H9 (cell line): Measurements from ENCODE around the gene SFMBT1. TPM values are rescaled to one million over a fixed set of nuclear protein-coding genes. Genes with fewer than 3 reads are reported as not detected.

ENCODE experiments used
- DNase-seq: peaks from one replicate; pipeline ENCODE4 v3.0.0-alpha.2; 2017
- H2AFZ ChIP-seq: one replicate; pipeline ENCODE4 v1.6.1; 2013; ENCODE audit warnings: mild to moderate bottlenecking, low read length, control low read depth, moderate library complexity
- H2AK5ac ChIP-seq: 2 replicates; pipeline ENCODE4 v1.6.1; 2013; ENCODE audit warnings: low read length, control low read depth, mixed read lengths; ENCODE audit not compliant: insufficient read length
- H2BK120ac ChIP-seq: one replicate; pipeline ENCODE4 v1.6.1; 2013; ENCODE audit warnings: low read depth, mild to moderate bottlenecking, low read length, control low read depth, inconsistent platforms; ENCODE audit not compliant: poor library complexity, severe bottlenecking
- H2BK12ac ChIP-seq: 2 replicates; pipeline ENCODE4 v1.6.1; 2013; ENCODE audit warnings: low read length, control low read depth, mixed read lengths, low read depth; ENCODE audit not compliant: insufficient read length
- H2BK15ac ChIP-seq: 2 replicates; pipeline ENCODE4 v1.6.1; 2013; ENCODE audit warnings: low read depth, low read length, control low read depth
- H2BK20ac ChIP-seq: one replicate; pipeline ENCODE4 v1.6.1; 2013; ENCODE audit warnings: low read depth, mild to moderate bottlenecking, low read length, control low read depth, inconsistent platforms; ENCODE audit not compliant: poor library complexity, severe bottlenecking
- H2BK5ac ChIP-seq: 2 replicates; pipeline ENCODE4 v1.6.1; 2013; ENCODE audit warnings: low read length, control low read depth, mixed read lengths; ENCODE audit not compliant: insufficient read length
- H3K14ac ChIP-seq: 2 replicates; pipeline ENCODE4 v1.6.1; 2013; ENCODE audit warnings: low read length, control low read depth; ENCODE audit not compliant: insufficient read depth
- H3K18ac ChIP-seq: 2 replicates; pipeline ENCODE4 v1.6.1; 2013; ENCODE audit warnings: low read depth, mild to moderate bottlenecking, mixed read lengths, low read length, control low read depth; ENCODE audit not compliant: insufficient read length
- H3K23ac ChIP-seq: 2 replicates; pipeline ENCODE4 v1.6.1; 2013; ENCODE audit warnings: low read length, control low read depth, mixed read lengths, low read depth; ENCODE audit not compliant: insufficient read length
- H3K23me2 ChIP-seq: 2 replicates; pipeline ENCODE4 v1.6.1; 2013; ENCODE audit warnings: low read depth, mild to moderate bottlenecking, mixed read lengths, low read length, control low read depth; ENCODE audit not compliant: insufficient read length, poor library complexity, severe bottlenecking
- H3K27ac ChIP-seq: 2 replicates; pipeline ENCODE4 v1.5.1; 2013; ENCODE audit warnings: low read length, control low read depth, mixed read lengths, low read depth; ENCODE audit not compliant: insufficient read length
- H3K27me3 ChIP-seq: 2 replicates; pipeline ENCODE4 v1.6.1; 2013; ENCODE audit warnings: low read length, control low read depth, inconsistent platforms; ENCODE audit not compliant: insufficient read depth
- H3K4ac ChIP-seq: 2 replicates; pipeline ENCODE4 v1.6.1; 2013; ENCODE audit warnings: low read depth, mild to moderate bottlenecking, control low read depth, inconsistent platforms, low read length, moderate library complexity
- H3K4me1 ChIP-seq: 2 replicates; pipeline ENCODE4 v1.6.1; 2013; ENCODE audit warnings: low read length, control low read depth, inconsistent platforms; ENCODE audit not compliant: insufficient read depth
- H3K4me2 ChIP-seq: 2 replicates; pipeline ENCODE4 v1.6.1; 2013; ENCODE audit warnings: low read length, control low read depth, mixed read lengths; ENCODE audit not compliant: insufficient read length, insufficient read depth
- H3K56ac ChIP-seq: 2 replicates; pipeline ENCODE4 v1.6.1; 2013; ENCODE audit warnings: low read depth, mild to moderate bottlenecking, mixed read lengths, low read length, control low read depth; ENCODE audit not compliant: insufficient read length
- H3K79me1 ChIP-seq: 2 replicates; pipeline ENCODE4 v1.6.1; 2013; ENCODE audit warnings: low read depth, mild to moderate bottlenecking, moderate library complexity, low read length, control low read depth, inconsistent platforms; ENCODE audit not compliant: insufficient read depth, poor library complexity, severe bottlenecking
- H3K79me2 ChIP-seq: 2 replicates; pipeline ENCODE4 v1.6.1; 2013; ENCODE audit warnings: low read length, control low read depth, inconsistent platforms; ENCODE audit not compliant: insufficient read depth
- H3K9ac ChIP-seq: 2 replicates; pipeline ENCODE4 v1.6.1; 2013; ENCODE audit warnings: low read length, control low read depth, mixed read lengths; ENCODE audit not compliant: insufficient read length; ENCODE audit errors: extremely low read depth
- H3K9me3 ChIP-seq: one replicate; pipeline ENCODE4 v1.6.1; 2013; ENCODE audit warnings: low read depth, low read length, inconsistent platforms; ENCODE audit not compliant: control insufficient read depth
- H3T11ph ChIP-seq: one replicate; pipeline ENCODE4 v1.6.1; 2013; ENCODE audit warnings: mild to moderate bottlenecking, low read length, control low read depth, inconsistent platforms
- H4K20me1 ChIP-seq: one replicate; pipeline ENCODE4 v1.6.1; 2013; ENCODE audit not compliant: control insufficient read depth, insufficient read length, insufficient read depth
- H4K5ac ChIP-seq: 2 replicates; pipeline ENCODE4 v1.6.1; 2013; ENCODE audit warnings: low read depth, mild to moderate bottlenecking, mixed read lengths, low read length, control low read depth; ENCODE audit not compliant: insufficient read length
- H4K8ac ChIP-seq: replicated peaks from 2 replicates; pipeline ENCODE4 v1.6.1; 2013; ENCODE audit warnings: low read length, control low read depth, mixed read lengths, low read depth; ENCODE audit not compliant: insufficient read length
- H4K91ac ChIP-seq: 2 replicates; pipeline ENCODE4 v1.6.1; 2013; ENCODE audit warnings: low read depth, mild to moderate bottlenecking, moderate library complexity, mixed read lengths, low read length, control low read depth; ENCODE audit not compliant: insufficient read length
- H3K27ac Mint-ChIP-seq, 3 experiments: 2 replicates in 2 of 3; 3 replicates in 1 of 3; pipeline ENCODE4 v1.8.0; 2020 to 2021; ENCODE audit warnings: mixed read lengths in 3 of 3, mild to moderate bottlenecking in 1 of 3, moderate library complexity in 1 of 3
- H3K27me3 Mint-ChIP-seq: 2 replicates; pipeline ENCODE4 v1.8.0; 2021; ENCODE audit warnings: low read depth, mild to moderate bottlenecking, moderate library complexity, mixed read lengths
- H3K36me3 Mint-ChIP-seq, 3 experiments: 2 replicates in 2 of 3; 3 replicates in 1 of 3; pipeline ENCODE4 v1.8.0; 2020 to 2021; ENCODE audit warnings: low read depth in 3 of 3, mixed read lengths in 3 of 3; ENCODE audit not compliant: insufficient read depth in 1 of 3
- H3K4me1 Mint-ChIP-seq, 2 experiments: 2 replicates each; pipeline ENCODE4 v1.8.0; 2020; ENCODE audit warnings: mixed read lengths in 2 of 2
- H3K4me3 Mint-ChIP-seq, 2 experiments: 2 replicates in 1 of 2; 3 replicates in 1 of 2; pipeline ENCODE4 v1.8.0; 2020 to 2021; ENCODE audit warnings: mild to moderate bottlenecking in 2 of 2, mixed read lengths in 2 of 2, moderate library complexity in 1 of 2
- H3K9me3 Mint-ChIP-seq, 2 experiments: 2 replicates in 1 of 2; 3 replicates in 1 of 2; pipeline ENCODE4 v1.8.0; 2020; ENCODE audit warnings: mild to moderate bottlenecking in 2 of 2, mixed read lengths in 2 of 2, moderate library complexity in 1 of 2
- WGBS: extraction: QIAGEN DNeasy Blood & Tissue Kit; methylation state at CpG from one replicate; pipeline ENCODE4 v1.1.7; 2013; ENCODE audit warnings: missing lambda C conversion rate, low lambda C conversion rate, mixed read lengths; ENCODE audit not compliant: insufficient read length; ENCODE audit errors: extremely low coverage; 5-methylcytosine and 5-hydroxymethylcytosine counted together
- total RNA-seq: library from RNA; stranded (reverse); gene quantifications from 2 replicates; pipeline ENCODE4 v1.2.1, GENCODE V29; 2021
- TF ChIP-seq, protein P1 (sequence below): fragments of 200-600 bp; sonication (generic); conservative IDR thresholded peaks from 3 replicates; pipeline ENCODE4 v1.8.0; 2021; ENCODE audit warnings: antibody characterized with exemption, mild to moderate bottlenecking

Gene SFMBT1
- total RNA-seq, 1 experiment from 2014 or later, result 15.3 TPM

DNA sequence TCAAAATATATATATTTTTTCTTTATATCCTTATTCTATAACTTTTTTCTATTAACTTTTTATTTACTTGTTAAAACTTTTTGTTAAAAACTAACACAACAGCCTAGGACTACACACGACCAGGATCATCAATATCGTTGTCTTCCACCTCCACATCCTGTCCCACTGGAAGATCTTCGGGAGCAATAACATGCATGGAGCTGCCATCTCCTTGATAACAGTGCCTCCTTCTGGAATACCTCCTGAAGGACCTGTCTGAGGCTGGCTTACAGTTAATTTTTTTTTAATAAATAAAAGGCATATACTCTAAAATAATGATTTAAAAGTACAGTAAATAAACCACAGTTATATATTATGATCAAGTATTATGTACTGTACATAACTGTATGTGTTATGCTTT, 58.9 kb downstream of the SFMBT1 start:
- Histone ChIP-seq H3K27me3 (no peaks in the 10 kb centered on the region), H4K20me1 (no peaks in the 10 kb centered on the region), H2AK5ac (no peak overlapping the region), H3T11ph (no peak overlapping the region), H3K14ac (no peak overlapping the region), H3K23me2 (no peaks in the 10 kb centered on the region), H3K9ac (no peak overlapping the region), H3K9me3 (no peaks in the 10 kb centered on the region), H2BK15ac (no peak overlapping the region), H3K4ac (no peak overlapping the region), H2BK120ac (no peak overlapping the region), H2BK20ac (no peak overlapping the region), H3K4me2 (no peak overlapping the region), H2AFZ (no peak overlapping the region), H3K79me1 (no peaks in the 10 kb centered on the region), H2BK12ac (no peak overlapping the region), H3K56ac (no peak overlapping the region), H4K8ac (no peak overlapping the region), H3K23ac (no peak overlapping the region), H3K4me1 (no peaks in the 10 kb centered on the region), H3K18ac (no peak overlapping the region), H2BK5ac (no peak overlapping the region), H3K27ac (no peak overlapping the region), H3K79me2 (peaks cover 2% of the 10 kb centered on the region; the same call in 1 of the 2 replicates), H4K5ac (no peak overlapping the region), H4K91ac (no peak overlapping the region)
- DNase-seq, result no peak
- TF ChIP-seq, protein P1, sequence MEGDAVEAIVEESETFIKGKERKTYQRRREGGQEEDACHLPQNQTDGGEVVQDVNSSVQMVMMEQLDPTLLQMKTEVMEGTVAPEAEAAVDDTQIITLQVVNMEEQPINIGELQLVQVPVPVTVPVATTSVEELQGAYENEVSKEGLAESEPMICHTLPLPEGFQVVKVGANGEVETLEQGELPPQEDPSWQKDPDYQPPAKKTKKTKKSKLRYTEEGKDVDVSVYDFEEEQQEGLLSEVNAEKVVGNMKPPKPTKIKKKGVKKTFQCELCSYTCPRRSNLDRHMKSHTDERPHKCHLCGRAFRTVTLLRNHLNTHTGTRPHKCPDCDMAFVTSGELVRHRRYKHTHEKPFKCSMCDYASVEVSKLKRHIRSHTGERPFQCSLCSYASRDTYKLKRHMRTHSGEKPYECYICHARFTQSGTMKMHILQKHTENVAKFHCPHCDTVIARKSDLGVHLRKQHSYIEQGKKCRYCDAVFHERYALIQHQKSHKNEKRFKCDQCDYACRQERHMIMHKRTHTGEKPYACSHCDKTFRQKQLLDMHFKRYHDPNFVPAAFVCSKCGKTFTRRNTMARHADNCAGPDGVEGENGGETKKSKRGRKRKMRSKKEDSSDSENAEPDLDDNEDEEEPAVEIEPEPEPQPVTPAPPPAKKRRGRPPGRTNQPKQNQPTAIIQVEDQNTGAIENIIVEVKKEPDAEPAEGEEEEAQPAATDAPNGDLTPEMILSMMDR, result peak; percentile 63
- H3K27ac Mint-ChIP-seq, result no peak overlapping the region; a peak in 1 of 7 replicates
- H3K36me3 Mint-ChIP-seq, result no peaks in the 10 kb centered on the region
- no peak overlapping the region for H3K4me3 Mint-ChIP-seq
- H3K4me1 Mint-ChIP-seq, result no peaks in the 10 kb centered on the region
- no CpG with 5 or more reads among the region's 3 CpGs for WGBS
- H3K27me3 Mint-ChIP-seq, result no peaks in the 10 kb centered on the region
- no peaks in the 10 kb centered on the region for H3K9me3 Mint-ChIP-seq
